NCI-H526 (cell line): ENCODE data around the gene LRRC1.
"Not testable (repeated sequence)": the region's sequence is repeated elsewhere in the genome, so short reads cannot be mapped to it uniquely, and the experiment has no call there.

Source experiments
- DNase-seq, 2 experiments: peaks; one replicate each; lab custom pipeline; 2025; lab: John Stamatoyannopoulos, UW

The LRRC1 gene

DNA sequence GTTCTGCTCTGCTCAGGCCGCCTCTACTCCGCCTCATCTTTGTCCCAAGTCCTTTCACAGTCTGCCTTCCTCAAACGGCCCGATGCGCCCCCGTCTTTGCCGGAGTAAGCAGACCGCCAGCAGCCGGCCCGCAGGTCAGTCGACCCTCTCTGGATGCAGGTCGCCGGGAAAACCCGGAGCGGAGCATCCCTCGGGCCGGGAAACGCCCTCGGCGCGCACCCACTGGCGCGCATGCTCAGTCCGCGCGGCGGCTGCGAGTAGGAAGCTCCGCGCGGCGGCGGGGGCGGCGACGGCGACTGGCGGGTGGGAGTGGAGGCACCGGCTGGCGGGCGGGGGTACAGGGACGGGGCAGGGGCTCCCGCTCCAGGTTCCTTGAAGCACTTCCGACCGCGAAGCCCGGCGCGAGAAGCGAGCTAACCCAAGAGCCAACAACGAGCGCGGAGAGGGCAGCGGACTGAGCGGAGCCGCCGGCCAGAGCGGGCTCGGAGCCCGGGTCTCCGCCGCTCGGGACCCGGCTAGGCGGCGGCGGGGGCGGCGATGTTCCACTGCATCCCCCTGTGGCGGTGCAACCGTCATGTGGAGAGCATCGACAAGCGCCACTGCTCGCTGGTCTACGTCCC, at the start of gene LRRC1:
Gene LRRC1, plus strand, starts transcription at position 286 of the 620 bp plus-strand sequence. Its CDS starts 252 bp downstream, at position 538.
- peak; percentile 70 to 95 for DNase-seq

DNA sequence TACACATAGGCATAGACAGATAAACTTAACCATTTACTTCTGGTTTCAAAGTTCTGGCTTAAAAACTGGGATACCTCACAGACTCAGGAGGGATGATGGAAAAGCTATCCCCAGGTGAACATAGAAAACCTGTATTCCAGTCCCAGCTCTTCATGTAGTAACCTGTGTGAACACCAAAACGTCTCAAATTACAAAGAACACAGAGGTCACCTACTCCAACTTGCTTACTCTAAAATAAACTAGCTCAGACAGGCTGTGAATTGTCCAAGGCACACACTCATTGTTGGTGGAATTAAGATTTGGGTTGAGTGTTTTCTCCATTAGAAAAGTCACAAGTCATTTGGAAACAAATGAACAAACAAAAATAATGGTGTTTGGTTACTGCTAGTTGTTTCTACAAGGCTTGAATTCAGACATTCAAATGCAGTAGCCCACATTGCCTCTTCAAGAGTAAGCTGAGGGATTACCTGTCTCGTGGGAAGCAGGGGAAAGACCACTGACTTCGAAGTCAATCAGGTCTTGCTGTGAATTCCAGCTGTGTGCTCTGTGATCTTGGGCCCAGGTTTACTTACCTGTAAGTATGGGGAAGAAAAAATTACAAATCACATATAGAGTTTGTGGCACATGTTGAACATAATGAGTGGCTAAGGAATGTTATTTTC, 48.2 kb upstream of the LRRC1 start:
- peak; percentile 52 to 62 for DNase-seq

GRCh38 chr6:53750052-53750650, 44.7 kb upstream of the LRRC1 start:
- DNase-seq, result no peak

DNA sequence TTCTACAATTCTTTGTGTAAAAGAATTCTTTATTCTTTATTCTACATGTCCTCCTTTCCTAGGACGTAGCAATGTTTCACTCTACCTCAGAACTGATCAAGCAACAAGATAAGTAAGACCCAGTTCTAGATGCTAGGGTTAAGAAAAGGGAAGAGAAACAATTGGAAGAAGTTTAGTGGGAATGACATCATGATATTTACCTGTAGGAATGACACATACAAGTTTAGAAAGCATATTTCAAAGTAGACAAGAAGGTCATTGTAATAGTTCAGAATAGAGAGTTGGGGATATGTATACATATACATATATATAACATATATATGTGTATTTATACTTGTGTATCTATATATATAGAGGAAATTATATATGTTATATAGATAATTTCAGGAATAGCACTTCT, 43.4 kb upstream of the LRRC1 start:
- DNase-seq, result no peak

- DNase-seq, result no peak
These were observed 42.4 kb upstream of the LRRC1 start for GRCh38 chr6:53752440-53752839.

- no peak for DNase-seq
These were observed 41.9 kb upstream of the LRRC1 start for GRCh38 chr6:53752856-53753255.

- no peak for DNase-seq
These were observed 40.5 kb upstream of the LRRC1 start for GRCh38 chr6:53754330-53754729.

- DNase-seq, result no peak
These were observed 38.4 kb upstream of the LRRC1 start for GRCh38 chr6:53756396-53756795.

DNA sequence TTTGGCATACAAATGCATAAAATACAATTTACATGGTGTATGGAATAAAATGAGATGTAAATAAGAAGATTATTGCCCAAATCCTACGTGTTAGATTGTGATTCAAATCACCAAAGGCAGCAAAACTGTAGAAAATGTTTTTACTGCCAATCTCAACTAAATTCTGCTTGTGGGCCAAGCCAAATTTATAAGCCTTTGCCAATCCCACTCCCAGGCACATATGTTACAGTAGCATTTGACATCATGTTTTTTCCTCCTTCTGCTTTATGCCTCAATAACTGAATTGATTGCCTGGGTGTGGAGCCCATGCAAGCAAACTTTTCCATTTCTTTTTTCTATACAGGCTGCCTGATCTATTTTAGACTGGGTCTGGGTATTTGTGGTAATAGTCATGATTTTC, 36.3 kb upstream of the LRRC1 start:
- DNase-seq, result no peak

DNA sequence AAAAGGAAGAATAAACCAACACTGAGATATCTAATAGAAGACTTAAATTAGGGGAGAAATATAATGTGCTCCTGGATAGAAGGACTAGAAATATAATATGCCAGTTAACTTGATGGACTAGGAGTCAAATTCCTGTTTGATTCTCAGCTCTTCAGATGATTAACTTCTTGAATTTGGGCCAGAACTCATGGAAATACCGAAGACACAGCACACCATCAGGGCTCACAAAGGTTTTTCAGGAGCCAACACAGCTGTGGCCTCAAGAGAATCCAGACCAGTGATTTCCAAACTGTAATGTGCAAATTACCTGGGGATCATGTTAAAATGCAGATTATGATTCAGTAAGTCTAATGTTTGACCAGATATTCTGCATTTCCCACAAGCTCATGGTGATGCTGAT, 33.8 kb upstream of the LRRC1 start:
- no peak for DNase-seq

DNA sequence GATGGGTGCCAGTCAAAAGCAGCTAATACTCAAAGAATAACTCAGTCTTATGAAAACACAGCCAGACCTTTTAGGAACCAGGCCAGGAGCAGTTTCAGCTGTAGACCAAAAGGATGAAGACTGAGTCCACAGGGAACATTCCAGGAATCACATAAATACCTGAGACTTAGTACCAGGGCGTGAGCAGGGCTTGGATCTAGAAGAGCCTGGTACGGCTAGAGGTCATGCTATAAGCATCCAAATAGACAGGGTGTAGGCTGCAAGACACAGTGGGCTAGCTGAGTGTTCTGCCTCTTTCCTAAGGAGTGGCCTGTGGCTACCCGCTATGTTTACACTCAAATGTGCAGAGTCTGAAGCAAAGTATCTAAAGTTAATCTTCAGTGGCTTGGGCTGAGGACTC, 29.5 kb upstream of the LRRC1 start:
- DNase-seq, result no peak

GRCh38 chr6:53766930-53767329, 27.9 kb upstream of the LRRC1 start:
- DNase-seq, result no peak

GRCh38 chr6:53767941-53768340, 26.9 kb upstream of the LRRC1 start:
- no peak for DNase-seq

- no peak for DNase-seq
These were observed 26.2 kb upstream of the LRRC1 start for GRCh38 chr6:53768636-53769035.

DNA sequence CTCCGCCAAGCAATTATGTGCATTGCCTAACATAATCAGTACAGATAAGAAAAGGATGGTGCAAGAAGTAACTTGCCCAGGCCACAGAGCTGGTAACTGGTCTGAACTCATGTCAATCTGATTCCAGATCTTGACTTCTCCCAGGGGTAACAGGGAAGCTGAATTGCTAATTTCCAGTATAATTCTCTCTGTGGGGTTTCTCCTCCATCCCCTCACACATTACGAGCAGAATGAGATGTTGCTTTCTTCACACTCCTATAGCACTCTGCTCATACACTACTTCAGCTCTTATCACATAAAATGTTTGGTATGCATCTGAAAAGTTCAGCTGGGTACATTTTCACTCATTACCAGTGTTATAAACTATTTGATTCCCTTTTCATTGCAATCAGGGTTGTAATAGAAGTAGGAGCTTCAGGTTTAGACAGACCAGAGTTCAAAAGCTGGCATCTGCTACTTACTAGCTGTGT, 24.0 kb upstream of the LRRC1 start:
- no peak for DNase-seq

DNA sequence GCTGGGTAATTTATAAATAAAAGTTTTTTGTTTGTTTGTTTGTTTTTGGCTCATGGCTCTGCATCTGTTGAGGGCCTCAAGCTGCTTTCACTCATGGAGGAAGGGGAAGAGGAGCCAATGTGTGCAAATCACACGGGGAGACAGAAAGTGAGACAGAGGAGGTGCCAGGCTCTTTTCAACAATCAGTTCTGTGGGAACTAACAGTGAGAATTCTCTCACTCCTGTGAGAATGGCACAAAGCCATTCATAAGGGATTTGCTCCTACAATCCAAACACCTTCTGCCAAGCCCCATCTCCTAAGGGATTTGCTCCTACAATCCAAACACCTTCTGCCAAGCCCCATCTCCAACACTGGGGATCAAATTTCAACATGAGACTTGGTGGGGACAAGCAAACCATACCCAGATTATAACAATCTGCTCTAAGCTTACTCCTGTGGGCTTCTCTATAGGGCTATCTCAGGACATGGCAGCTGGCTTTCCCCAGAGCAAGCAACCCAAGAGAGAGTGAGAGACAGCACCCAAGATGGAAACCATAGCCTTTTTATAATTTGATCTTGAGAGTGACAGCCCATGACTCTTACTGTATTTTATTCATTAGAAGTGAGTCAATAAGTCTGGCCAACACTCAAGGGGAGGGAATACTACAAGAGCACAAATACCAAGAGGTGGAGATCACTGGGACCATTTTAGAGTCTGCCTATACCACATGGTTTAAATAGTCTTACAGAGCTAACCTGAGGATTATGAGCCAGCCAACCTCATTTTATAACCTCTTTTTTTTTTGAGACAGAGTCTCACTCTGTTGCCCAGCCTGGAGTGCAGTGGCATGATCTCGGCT, 22.8 kb upstream of the LRRC1 start:
- no peak for DNase-seq

DNA sequence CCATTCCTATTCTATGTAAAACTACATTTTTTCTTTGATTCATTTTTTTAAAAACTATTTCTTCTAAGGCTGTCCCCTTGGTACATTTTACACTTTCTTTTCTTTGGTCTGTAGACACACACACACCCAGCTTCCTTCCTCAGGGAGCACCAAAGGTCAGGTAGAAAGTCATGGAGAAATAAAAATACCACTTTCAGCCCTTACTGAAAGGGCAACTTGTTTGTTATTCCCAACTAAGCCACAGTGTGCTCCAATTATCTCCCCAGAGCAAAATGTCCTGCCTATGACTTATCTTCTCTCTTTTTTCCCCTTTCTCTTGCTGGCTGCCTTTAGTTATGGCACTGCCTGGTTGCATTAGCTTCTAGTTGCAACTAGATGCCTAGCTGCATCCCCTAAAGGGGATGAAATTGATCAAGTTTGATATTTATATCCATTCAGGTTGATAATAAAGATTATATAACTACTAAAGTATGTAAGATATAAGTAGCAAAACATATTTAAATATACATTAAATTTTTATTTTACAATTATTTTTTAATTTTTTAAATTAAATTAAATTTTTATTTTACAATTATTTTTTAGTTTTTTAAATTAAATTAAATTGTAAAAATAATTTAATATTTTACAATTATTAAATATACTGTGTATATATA, 21.6 kb upstream of the LRRC1 start:
- DNase-seq, result no peak

GRCh38 chr6:53776152-53776551, 18.7 kb upstream of the LRRC1 start:
- not testable (repeated sequence) for DNase-seq

DNA sequence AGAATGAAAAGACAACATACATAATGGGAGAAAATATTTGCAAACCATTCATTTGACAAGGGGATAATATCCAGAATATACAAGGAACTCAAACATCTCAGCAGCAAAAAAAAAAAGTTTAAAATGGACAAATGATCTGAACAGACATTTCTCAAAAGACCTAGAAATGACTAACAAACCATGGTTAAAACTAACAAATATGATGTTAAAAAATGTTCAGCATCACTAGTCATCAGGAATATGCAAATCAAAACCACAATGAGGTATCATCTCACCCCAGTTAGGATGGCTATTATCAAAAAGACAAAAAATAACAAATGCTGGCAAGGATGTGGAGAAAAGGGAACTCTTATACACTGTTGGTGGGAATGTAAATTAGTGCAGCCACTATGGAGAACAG, 9.8 kb upstream of the LRRC1 start:
- DNase-seq, result not testable (repeated sequence)

DNA sequence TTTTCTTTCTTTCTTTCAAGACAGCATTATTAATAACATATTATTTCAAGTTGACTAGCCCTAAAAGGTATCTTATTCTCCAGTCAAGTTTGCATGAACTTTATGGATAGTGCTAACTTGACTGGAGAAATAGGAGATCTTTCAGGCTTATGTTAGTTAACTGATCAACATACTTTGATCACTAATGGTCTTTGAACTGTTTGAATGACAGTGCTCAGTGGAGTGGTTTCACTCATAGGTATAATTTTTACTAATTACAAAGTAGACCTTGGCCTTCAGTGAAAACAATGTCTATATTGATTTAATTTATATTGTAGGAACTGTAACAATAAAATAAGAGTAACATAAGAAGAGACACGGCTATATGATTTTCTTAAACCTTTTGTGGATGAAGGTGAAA, 8.0 kb upstream of the LRRC1 start:
- no peak for DNase-seq

- no peak for DNase-seq
These were observed 3.9 kb upstream of the LRRC1 start for GRCh38 chr6:53790886-53791285.

GRCh38 chr6:53792016-53792415, 2.8 kb upstream of the LRRC1 start:
- no peak for DNase-seq
